OCI-M2 (cell line): ENCODE data around the gene ARHGEF10L.

Experiments used
- DNase-seq: peaks from one replicate; lab custom pipeline; 2025; ENCODE audit not compliant: unreplicated experiment; lab: John Stamatoyannopoulos, UW

The ARHGEF10L gene

GRCh38 chr1:17520473-17521319 lies 18.8 kb upstream of the ARHGEF10L start:
- no peak for DNase-seq

DNA sequence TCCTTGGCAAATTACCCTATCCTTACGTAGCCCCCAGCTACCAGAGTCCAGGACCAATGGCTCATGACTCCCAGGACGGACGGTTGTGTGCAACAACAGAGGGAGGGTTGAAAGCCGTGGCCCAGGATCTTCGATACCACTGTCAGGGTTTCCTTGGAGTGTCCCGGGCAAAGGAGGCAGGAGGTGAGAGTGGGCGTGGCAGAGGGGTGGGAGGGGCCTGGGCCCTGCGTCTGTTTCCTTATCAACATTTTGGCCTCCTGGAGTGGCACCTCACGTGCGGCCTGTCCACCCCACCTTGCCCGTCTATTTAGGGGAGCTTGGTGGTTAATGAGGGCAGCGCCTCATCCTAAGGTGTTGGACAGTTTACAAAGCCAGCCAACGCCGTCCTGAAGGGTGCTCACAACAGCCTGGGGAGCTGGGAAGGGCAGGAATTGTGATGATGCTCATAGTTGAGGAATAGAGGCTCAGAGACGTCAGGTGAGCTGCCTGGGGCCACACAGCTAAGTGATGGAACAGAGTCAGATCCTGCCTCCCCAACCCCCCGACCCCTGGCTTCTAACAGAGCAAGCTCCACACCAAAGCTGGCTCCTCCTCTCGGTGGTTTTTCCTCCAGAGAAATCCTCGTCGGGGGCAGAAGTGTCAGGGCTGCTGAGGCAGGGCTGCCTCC lies 17.4 kb upstream of the ARHGEF10L start:
- no peak for DNase-seq

DNA sequence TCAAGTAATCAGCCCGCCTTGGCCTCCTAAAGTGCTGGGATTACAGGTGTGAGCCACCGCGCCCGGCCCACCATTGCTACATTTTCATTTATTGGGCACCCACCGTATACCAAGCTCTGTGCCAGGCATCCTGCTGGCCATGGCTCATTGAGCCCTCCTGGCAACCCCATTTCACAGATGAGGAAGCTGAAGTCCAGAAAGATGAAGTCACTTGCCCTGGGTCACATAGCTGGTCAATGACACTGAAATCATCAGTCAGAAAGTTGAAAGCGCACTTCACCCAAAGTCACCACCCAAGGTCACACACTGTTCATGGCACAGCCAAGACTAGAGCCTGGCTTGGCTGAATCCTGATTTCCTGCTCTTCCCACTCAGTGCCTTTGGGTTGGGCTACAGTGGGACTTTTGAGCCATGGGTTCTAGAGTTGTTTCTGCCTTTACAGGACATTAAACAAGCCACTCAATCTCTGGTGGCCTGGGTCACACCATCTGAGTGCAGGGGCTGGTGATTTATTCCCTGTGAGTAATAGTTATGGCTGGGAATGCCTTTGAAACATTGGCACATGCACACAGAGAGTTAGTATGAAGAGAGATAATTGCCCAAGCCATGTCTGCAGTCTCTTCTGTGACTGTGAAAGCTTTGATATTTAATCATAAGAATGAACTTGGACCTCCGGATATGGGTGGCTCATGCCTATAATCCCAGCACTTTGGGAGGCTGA lies 16.0 kb upstream of the ARHGEF10L start:
- no peak for DNase-seq

- DNase-seq = no peak
Measured at GRCh38 chr1:17524645-17525044, 14.9 kb upstream of the ARHGEF10L start.

DNA sequence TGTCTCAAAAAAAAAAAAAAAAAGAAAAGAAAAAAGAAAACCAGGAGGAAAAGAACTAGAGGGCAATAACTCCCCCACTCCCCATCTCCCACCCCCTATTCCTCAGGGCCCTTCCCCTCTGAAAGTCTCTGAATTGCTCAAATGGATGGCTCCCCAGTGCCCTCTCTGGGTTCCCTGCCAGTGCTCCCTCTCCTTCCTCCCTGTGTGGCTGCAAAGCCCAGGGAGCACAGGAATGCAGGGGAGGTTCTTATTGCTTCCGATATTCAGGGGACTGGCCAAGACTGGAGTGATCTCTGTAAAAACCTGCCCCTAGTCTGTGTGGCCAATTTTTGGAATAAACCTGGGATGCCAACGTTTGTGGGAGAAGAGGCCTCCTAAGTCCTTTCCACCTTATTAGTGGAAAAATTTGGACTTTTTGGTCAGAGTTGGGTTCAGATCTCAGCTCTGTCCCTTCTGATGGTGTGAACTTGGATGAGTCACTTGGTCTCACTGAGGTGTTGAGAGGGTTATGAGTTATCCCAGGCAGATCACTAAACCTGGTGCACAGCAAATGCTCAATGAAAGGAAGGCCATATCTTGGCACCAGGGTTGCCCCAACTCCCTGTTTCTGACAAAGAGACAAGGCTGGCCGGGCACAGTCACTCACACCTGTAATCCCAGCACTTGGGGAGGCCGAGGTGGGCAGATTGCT lies 13.4 kb upstream of the ARHGEF10L start:
- DNase-seq = no peak

DNA sequence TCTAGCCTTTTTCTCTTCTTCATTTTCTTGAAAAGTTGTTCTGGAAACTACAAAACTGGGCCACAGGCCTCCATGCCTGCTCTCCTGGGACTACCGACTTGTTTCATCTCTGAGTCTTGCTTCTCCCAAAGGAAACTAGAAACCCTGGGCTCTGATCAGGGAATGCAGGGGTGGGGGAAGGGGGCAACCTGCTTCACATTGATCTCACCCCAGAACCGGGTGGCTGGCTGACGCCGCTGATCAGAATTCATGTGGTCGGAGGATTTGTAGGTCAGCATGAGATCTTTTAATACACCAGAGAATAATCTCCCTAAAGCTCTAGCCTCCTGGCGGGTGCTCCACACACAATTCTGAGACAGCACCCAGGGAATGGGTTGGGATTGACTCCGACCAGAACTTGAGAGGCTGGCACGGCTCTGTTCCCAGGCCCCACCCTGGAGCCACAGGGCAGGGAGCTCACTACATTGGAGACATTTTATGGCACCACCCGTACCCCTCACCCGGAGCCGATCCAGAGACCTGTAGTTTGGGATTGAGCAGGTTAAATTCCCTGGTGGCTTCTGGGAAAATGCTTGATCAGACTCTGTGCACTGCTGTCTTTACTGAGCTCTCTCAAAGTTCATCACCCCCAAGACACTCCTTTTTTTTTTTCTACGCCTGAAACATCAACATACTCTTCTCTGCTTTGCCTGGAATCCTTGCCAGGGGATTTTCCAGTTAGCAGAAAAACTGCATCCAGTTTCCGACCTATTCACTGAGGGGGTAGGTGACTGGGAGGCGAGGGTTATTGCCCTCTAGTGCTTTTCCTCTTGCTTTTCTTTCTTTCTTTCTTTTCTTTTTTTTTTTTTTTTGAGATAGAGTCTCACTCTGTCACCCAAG lies 12.2 kb upstream of the ARHGEF10L start:
- DNase-seq = no peak

GRCh38 chr1:17529381-17529780 lies 10.1 kb upstream of the ARHGEF10L start:
- no peak for DNase-seq

- no peak for DNase-seq
Measured at GRCh38 chr1:17531343-17531681, 8.2 kb upstream of the ARHGEF10L start.

GRCh38 chr1:17531682-17532487 lies 7.6 kb upstream of the ARHGEF10L start:
- no peak for DNase-seq

- DNase-seq = no peak
Measured at GRCh38 chr1:17533201-17533600, 6.3 kb upstream of the ARHGEF10L start.

- DNase-seq = no peak
Measured at GRCh38 chr1:17535300-17535936, 4.1 kb upstream of the ARHGEF10L start.

- DNase-seq = no peak
Measured at GRCh38 chr1:17538010-17538409, 1.5 kb upstream of the ARHGEF10L start.

DNA sequence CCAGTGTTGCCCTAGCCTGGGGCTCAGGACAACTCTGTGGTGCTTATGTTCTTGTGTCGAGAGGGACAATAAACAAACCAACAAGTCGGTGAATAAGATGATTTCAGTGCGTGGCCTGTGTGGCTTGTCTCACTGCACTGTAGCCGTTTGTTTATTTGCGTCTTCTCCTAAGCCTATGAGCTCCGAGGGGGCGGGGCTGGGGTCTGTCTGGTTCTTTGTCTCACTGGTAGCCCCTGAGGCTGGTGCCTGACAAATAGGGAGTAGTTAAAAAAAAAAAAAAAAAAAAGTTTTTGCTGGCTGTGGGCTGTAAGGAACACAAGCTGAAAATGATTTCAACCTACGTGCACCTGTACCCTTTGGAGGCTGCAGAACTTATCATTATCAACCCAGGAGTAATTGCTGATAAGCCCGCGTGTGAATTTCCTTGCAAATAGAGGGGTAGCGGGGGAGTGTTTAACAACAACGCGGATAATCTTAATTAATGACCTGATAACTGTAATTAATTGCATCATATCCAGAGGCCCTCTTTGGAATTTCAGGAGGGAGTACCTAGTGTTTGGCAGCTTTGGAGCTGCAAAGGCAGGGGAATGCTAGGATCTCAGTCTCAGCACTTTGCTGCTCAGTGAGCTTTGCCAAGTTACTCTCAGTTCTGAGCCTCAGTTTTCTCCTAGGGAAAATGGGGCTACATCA lies 925 bp upstream of the ARHGEF10L start:
- no peak for DNase-seq

GRCh38 chr1:17539118-17539476 lies 401 bp upstream of the ARHGEF10L start:
- no peak for DNase-seq

GRCh38 chr1:17540255-17541001 lies 930 bp downstream of the ARHGEF10L start:
- DNase-seq = no peak

GRCh38 chr1:17542645-17543044 lies 3.1 kb downstream of the ARHGEF10L start:
- DNase-seq = no peak

- no peak for DNase-seq
Measured at GRCh38 chr1:17544776-17545350, 5.4 kb downstream of the ARHGEF10L start.

GRCh38 chr1:17545356-17545755 lies 5.9 kb downstream of the ARHGEF10L start:
- DNase-seq = no peak
